ENCODE measurements around the gene CYTH4. TPM values are rescaled to one million over a fixed set of nuclear protein-coding genes. Genes with fewer than 3 reads are reported as not detected.

The CYTH4 gene
- polyA plus RNA-seq, 2 of the 4 experiments (the other 2 are of a cell fraction) = 0.05 to 0.10 TPM

DNA sequence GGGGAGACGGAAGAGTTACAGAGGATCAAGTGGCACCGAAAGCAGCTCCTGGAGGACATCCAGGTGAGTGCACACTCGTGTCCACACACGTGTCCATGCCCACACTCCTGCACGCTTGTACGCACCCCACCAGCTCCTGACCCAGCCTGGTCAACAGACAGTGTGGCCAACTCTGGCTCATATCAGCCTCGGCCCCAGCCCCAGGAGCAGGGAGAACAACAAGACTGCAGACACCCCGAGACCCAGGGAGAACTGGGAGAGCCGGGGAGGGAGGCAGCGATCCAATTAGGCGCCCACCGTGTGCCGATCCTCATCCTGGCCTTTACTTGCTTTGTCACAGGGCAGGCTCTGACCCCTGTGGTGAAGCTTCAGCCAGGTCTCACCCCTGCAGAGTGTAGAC, 10.3 kb downstream of the CYTH4 start:
- ChIA-PET POLR2A (no interaction called here), CTCF (interaction anchor here (1.2 kb wide), 1 partner anchor 207 kb away, joined by 3 read pairs; no protein-coding TSS in a partner anchor)
- Histone ChIP-seq H3K27ac (no peak overlapping the region), H3K4me2 (no peak overlapping the region), H3K4me1 (no peaks in the 10 kb centered on the region), H3K9me3 (no peaks in the 10 kb centered on the region), H3K4me3 (no peak overlapping the region)
- ATAC-seq (no peak), DNase-seq (ENCODE audit: low read depth in 1 of 2, low spot score in 1 of 2) (no peak), FAIRE-seq (no peak)
- WGBS (ENCODE audit: missing lambda C conversion rate) = 88% methylated on average over 12 of the region's 13 CpGs
- TF ChIP-seq FOSB (CRISPR knock-in tag; IDR thresholded peaks at IDR 0.05) (no peak), PBX3 (IDR thresholded peaks at IDR 0.05) (no peak), RARB (CRISPR knock-in tag; IDR thresholded peaks at IDR 0.05) (no peak), EHF (CRISPR knock-in tag; IDR thresholded peaks at IDR 0.05) (no peak), MAFK (IDR thresholded peaks at IDR 0.05; ENCODE audit: partially characterized antibody) (no peak), POLR2AphosphoS2 (conservative IDR thresholded peaks at IDR 0.05; ENCODE audit: low read length) (no peak), HOXB13 (CRISPR knock-in tag; IDR thresholded peaks at IDR 0.05; ENCODE audit: low read depth) (no peak), EHMT2 (IDR thresholded peaks at IDR 0.05; ENCODE audit: low read depth) (no peak), RNF2 (IDR thresholded peaks at IDR 0.05; ENCODE audit: borderline replicate concordance, low read depth) (no peak), JUNB (IDR thresholded peaks at IDR 0.05) (no peak), ZC3H11A (IDR thresholded peaks at IDR 0.05) (no peak)
- TF ChIP-seq, protein P1, sequence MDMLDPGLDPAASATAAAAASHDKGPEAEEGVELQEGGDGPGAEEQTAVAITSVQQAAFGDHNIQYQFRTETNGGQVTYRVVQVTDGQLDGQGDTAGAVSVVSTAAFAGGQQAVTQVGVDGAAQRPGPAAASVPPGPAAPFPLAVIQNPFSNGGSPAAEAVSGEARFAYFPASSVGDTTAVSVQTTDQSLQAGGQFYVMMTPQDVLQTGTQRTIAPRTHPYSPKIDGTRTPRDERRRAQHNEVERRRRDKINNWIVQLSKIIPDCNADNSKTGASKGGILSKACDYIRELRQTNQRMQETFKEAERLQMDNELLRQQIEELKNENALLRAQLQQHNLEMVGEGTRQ (IDR thresholded peaks at IDR 0.05) = no peak

GRCh38 chr22:37293172-37293571, 10.9 kb downstream of the CYTH4 start:
- ATAC-seq (no peak), DNase-seq (ENCODE audit: low read depth in 1 of 2, low spot score in 1 of 2) (no peak), FAIRE-seq (no peak)
- 60% methylated on average over 3 of the region's 3 CpGs for WGBS (ENCODE audit: missing lambda C conversion rate)
- TF ChIP-seq, protein P2, sequence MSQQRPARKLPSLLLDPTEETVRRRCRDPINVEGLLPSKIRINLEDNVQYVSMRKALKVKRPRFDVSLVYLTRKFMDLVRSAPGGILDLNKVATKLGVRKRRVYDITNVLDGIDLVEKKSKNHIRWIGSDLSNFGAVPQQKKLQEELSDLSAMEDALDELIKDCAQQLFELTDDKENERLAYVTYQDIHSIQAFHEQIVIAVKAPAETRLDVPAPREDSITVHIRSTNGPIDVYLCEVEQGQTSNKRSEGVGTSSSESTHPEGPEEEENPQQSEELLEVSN (IDR thresholded peaks at IDR 0.05; ENCODE audit: borderline replicate concordance, low read depth) = no peak
- TF ChIP-seq, protein P3, sequence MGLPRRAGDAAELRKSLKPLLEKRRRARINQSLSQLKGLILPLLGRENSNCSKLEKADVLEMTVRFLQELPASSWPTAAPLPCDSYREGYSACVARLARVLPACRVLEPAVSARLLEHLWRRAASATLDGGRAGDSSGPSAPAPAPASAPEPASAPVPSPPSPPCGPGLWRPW (IDR thresholded peaks at IDR 0.05) = no peak
- no peak for TF ChIP-seq CHD4 (IDR thresholded peaks at IDR 0.05; ENCODE audit: borderline replicate concordance)
- CTCF ChIA-PET = interaction anchor here (1.2 kb wide), 1 partner anchor 208 kb away, joined by 3 read pairs; no protein-coding TSS in a partner anchor
- Histone ChIP-seq H3K27ac (no peak overlapping the region), H3K9me3 (no peaks in the 10 kb centered on the region), H3K4me2 (no peak overlapping the region), H3K4me3 (no peak overlapping the region), H3K4me1 (no peaks in the 10 kb centered on the region)
- POLR2A ChIA-PET = no interaction called here

- CTCF ChIA-PET = interaction anchor here (1.1 kb wide), 1 partner anchor 216 kb away, joined by 3 read pairs; no protein-coding TSS in a partner anchor
- Histone ChIP-seq H3K9me3 (no peaks in the 10 kb centered on the region), H3K4me1 (no peaks in the 10 kb centered on the region), H3K4me2 (no peak overlapping the region), H3K27ac (no peak overlapping the region), H3K4me3 (no peak overlapping the region)
- FAIRE-seq (no peak), DNase-seq (ENCODE audit: low read depth in 1 of 2, low spot score in 1 of 2) (no peak), ATAC-seq (no peak)
- POLR2A ChIA-PET = no interaction called here
- TF ChIP-seq JUNB (IDR thresholded peaks at IDR 0.05) (no peak), ZC3H11A (IDR thresholded peaks at IDR 0.05) (no peak), ESRRA (IDR thresholded peaks at IDR 0.05; ENCODE audit: borderline replicate concordance, low read length) (no peak), KDM5A (IDR thresholded peaks at IDR 0.05) (no peak), MAZ (IDR thresholded peaks at IDR 0.05; ENCODE audit: borderline replicate concordance, low read depth, low read length) (no peak), NR3C1 (IDR thresholded peaks at IDR 0.05) (no peak), EP300 (IDR thresholded peaks at IDR 0.05) (no peak), SREBF2 (IDR thresholded peaks at IDR 0.05) (no peak), HOXB5 (CRISPR knock-in tag; IDR thresholded peaks at IDR 0.05) (no peak)
- TF ChIP-seq, protein P2 (IDR thresholded peaks at IDR 0.05; ENCODE audit: borderline replicate concordance, low read depth) = no peak
- TF ChIP-seq, protein P1 (IDR thresholded peaks at IDR 0.05) = no peak
- no CpG with 5 or more reads among the region's 9 CpGs for WGBS (ENCODE audit: missing lambda C conversion rate)
Observed at GRCh38 chr22:37294747-37295146, 12.4 kb downstream of the CYTH4 start.
